ENCODE measurements around the gene FXYD6. TPM values are rescaled to one million over a fixed set of nuclear protein-coding genes. Genes with fewer than 3 reads are reported as not detected.

Gene FXYD6
- total RNA-seq, 2 donors from 2014 or later = 17.5 to 17.8 TPM

DNA sequence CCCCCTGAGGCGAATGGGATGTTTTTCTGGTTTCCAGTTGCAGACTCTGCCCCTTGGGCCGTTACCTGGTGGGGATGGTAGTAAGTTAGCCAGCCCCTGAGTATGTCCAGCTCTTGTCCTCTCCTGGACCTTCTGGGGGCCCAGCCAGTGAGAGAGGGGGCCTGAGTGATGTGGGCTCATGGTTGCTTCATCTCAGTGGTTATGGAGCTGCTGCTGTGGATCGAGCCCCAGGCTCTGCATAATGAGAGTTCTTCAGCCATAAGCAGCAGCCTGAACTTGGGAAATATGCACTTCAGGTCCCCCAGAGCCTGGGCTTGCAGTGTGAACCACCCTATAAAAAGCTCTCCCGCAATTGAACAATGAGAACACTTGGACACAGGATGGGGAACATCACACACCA lies 46.8 kb upstream of the FXYD6 start:
- Histone ChIP-seq H3K27me3 (replicated peaks; ENCODE audit: insufficient read depth) (no peaks in the 10 kb centered on the region), H3K4me3 (no peak overlapping the region), H3K36me3 (no peaks in the 10 kb centered on the region), H3K9me3 (no peaks in the 10 kb centered on the region), H3K27ac (no peak overlapping the region), H3K4me1 (ENCODE audit: control insufficient read depth in 1 of 2, low read depth in 2 of 2) (no peaks in the 10 kb centered on the region)
- TF ChIP-seq CTCF (IDR thresholded peaks at IDR 0.05) = no peak
- DNase-seq (ENCODE audit: low spot score) (no peak), ATAC-seq (ENCODE audit: insufficient number of reproducible peaks, low FRiP score, low read depth) (no peak)

DNA sequence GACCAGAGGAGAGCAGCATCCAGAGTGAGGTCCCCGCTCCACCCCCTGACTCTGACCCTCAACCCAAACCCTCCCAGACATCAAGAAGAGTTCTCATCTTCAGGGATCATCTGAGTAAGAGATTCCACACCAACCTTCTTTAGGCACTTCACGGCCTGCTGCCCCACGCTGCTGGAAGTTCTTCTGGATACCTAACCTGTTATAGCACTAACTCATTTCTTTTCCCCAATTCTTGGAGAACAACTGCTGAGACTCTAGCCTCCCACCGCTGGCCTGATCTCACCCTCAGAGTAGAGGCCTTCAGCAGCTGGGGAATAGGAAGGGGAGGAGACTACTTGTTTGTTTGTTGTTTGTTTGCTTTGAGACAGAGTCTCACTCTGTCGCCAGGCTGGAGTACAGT lies 45.4 kb upstream of the FXYD6 start:
- no peaks in the 10 kb centered on the region for H3K4me1 ChIP-seq (ENCODE audit: control insufficient read depth in 1 of 2, low read depth in 2 of 2)
- ATAC-seq (ENCODE audit: insufficient number of reproducible peaks, low FRiP score, low read depth) (no peak), DNase-seq (ENCODE audit: low spot score) (no peak)
- no peak for TF ChIP-seq CTCF (IDR thresholded peaks at IDR 0.05)
- H3K36me3 ChIP-seq = no peaks in the 10 kb centered on the region
- H3K27me3 ChIP-seq (replicated peaks; ENCODE audit: insufficient read depth) = no peaks in the 10 kb centered on the region
- no peak overlapping the region for H3K4me3 ChIP-seq
- H3K27ac ChIP-seq = no peak overlapping the region
- no peaks in the 10 kb centered on the region for H3K9me3 ChIP-seq

DNA sequence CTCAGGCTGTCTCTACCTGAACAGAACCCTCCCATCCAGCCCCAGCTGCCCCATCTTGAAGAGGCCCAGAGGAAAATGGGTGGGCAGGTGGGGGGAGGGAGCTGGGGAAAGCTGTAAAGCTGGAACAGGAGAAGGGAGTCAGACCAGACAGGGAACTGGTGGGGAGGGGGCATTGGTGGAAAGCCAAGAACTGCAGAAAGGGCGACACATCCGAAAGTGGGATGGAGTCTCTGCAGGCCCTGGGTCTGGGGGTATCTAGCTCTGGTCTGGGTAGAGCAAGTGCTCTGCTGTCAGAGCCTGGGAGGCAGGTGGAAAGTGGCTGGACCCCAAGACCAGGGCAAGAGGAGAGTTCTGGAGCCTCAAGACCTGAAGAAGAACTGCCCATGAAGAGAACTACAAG lies 45.0 kb upstream of the FXYD6 start:
- TF ChIP-seq CTCF (IDR thresholded peaks at IDR 0.05) = no peak
- Histone ChIP-seq H3K36me3 (no peaks in the 10 kb centered on the region), H3K27ac (no peak overlapping the region), H3K27me3 (replicated peaks; ENCODE audit: insufficient read depth) (no peaks in the 10 kb centered on the region), H3K9me3 (no peaks in the 10 kb centered on the region), H3K4me3 (no peak overlapping the region), H3K4me1 (ENCODE audit: control insufficient read depth in 1 of 2, low read depth in 2 of 2) (no peaks in the 10 kb centered on the region)
- DNase-seq (ENCODE audit: low spot score) (no peak), ATAC-seq (ENCODE audit: insufficient number of reproducible peaks, low FRiP score, low read depth) (no peak)

DNA sequence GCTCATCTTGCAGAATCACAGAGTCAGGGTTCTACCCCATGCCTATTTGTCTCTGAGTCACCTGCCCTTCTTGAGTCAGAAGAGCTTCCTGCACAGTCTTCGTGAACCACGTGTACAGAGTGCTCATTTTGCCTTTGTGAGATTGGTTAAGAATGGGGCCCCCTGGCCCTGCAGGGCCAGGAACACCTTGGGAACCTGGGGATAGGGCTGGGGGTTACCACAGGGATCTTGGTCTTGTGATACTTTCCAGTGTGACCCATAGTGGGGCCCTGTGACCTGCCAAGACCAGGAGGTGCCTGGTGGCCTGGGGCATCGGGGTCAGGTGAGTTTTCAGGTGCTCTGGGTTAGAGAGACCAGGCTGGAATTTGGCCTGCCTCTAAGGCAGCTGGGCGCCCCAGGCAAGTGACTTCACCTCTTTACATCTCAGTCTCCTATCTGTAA lies 43.3 kb upstream of the FXYD6 start:
- no peaks in the 10 kb centered on the region for H3K4me1 ChIP-seq (ENCODE audit: control insufficient read depth in 1 of 2, low read depth in 2 of 2)
- no peak for TF ChIP-seq CTCF (IDR thresholded peaks at IDR 0.05)
- H3K9me3 ChIP-seq = no peaks in the 10 kb centered on the region
- no peak overlapping the region for H3K27ac ChIP-seq
- H3K27me3 ChIP-seq (replicated peaks; ENCODE audit: insufficient read depth) = no peaks in the 10 kb centered on the region
- no peak for DNase-seq (ENCODE audit: low spot score)
- H3K36me3 ChIP-seq = no peaks in the 10 kb centered on the region
- ATAC-seq (ENCODE audit: insufficient number of reproducible peaks, low FRiP score, low read depth) = no peak
- no peak overlapping the region for H3K4me3 ChIP-seq

DNA sequence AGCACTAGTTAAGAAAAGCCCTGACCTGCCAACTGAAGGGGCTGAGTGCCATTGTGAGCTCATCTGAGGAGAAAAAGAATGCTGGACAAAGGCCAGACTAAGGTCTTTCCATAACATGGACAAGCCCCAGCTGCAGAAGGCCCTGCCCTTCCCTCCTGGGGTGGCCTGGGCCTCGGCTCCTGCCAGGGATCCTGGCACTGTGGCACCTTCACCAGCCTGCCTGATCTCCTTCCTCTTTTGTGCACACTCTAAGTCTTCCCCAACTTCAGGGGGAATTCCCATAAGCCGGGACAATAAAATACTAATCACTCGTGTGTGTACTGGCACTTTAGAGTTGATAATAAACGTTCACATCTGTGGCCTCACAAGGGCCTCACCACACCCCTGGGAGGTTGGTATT lies 42.9 kb upstream of the FXYD6 start:
- H3K4me1 ChIP-seq (ENCODE audit: control insufficient read depth in 1 of 2, low read depth in 2 of 2) = no peaks in the 10 kb centered on the region
- DNase-seq (ENCODE audit: low spot score) = no peak
- H3K27me3 ChIP-seq (replicated peaks; ENCODE audit: insufficient read depth) = no peaks in the 10 kb centered on the region
- H3K9me3 ChIP-seq = no peaks in the 10 kb centered on the region
- ATAC-seq (ENCODE audit: insufficient number of reproducible peaks, low FRiP score, low read depth) = no peak
- H3K27ac ChIP-seq = no peak overlapping the region
- H3K4me3 ChIP-seq = no peak overlapping the region
- no peak for TF ChIP-seq CTCF (IDR thresholded peaks at IDR 0.05)
- H3K36me3 ChIP-seq = no peaks in the 10 kb centered on the region

Measured in thoracic aorta (tissue), 2 donors.